SK-N-MC (cell line): ENCODE data around the gene DPYSL5.

Experiments
- DNase-seq: peaks from one replicate; pipeline ENCODE4 v3.0.0-alpha.2; 2011; ENCODE audit warnings: low read depth, low spot score
- H3K27ac ChIP-seq: fragments of 200-600 bp; sonication (generic); 2 replicates; pipeline ENCODE4 v1.5.1; 2016; ENCODE audit warnings: mixed run types
- H3K36me3 ChIP-seq: fragments of 200-600 bp; sonication (generic); 2 replicates; pipeline ENCODE4 v1.6.1; 2017; ENCODE audit warnings: antibody characterized with exemption, low read length, mixed read lengths; ENCODE audit not compliant: insufficient read depth
- H3K4me3 ChIP-seq: fragments of 200-600 bp; sonication (generic); 2 replicates; pipeline ENCODE4 v1.5.1; 2016
- H3K9ac ChIP-seq: fragments of 200-600 bp; sonication (generic); 2 replicates; pipeline ENCODE4 v1.8.0; 2017; ENCODE audit warnings: mixed run types, mixed read lengths; ENCODE audit not compliant: insufficient read length
- H3K9me3 ChIP-seq: fragments of 200-600 bp; sonication (generic); 2 replicates; pipeline ENCODE4 v1.6.1; 2017; ENCODE audit warnings: low read depth, mild to moderate bottlenecking, antibody characterized with exemption, low read length, moderate library complexity, mixed read lengths
- EZH2 ChIP-seq: fragments of 200-600 bp; sonication (generic); IDR thresholded peaks from one replicate; pipeline ENCODE4 v1.6.1; 2017; ENCODE audit warnings: antibody characterized with exemption
- FOXP2 ChIP-seq: optimal IDR thresholded peaks from 2 replicates; pipeline ENCODE3; 2011; ENCODE audit warnings: mild to moderate bottlenecking, moderate library complexity; ENCODE audit not compliant: insufficient read depth; ENCODE audit errors: extremely low read length, control extremely low read depth
- POLR2AphosphoS5 ChIP-seq: IDR thresholded peaks from 2 replicates; pipeline ENCODE4 v1.6.1; 2012; ENCODE audit warnings: mild to moderate bottlenecking, low read depth, low read length, borderline replicate concordance

Gene DPYSL5

DNA sequence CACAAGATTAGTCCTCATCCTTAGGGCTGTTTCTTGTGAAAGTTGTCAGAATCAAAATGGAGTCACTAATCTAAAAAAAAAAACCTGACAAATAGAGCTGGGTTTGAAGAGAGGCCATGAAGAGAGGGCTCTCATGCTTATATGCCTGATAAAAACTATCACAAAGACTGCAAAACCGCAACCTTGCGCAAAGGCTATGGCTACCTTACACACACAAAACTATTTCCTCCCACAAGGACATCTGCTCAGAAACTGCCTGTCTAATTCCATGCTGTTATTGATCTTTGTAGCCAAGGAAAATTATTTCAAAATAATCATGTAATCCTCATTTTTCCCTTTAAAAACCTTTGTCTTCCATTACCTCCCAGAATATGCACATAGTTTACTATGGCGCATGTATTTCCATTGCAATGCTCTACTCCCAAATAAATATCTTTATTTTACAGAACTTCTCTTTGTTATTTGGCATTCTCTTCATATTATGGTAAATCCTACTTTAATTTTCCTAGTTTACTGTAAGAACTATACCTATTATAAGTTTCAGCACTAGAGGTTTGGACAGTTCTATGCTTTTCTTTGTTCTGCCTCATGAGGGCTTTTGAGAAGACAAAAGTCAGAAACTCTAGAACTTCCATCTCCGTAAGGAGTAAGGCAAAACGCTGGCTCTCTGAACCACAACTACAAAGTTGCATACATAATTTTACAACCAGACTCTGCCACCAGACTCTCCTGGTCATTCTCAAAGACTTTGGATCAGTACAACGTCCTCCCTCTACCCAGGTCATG is 9.6 kb upstream of the DPYSL5 start:
- DNase-seq, result peak; percentile 28
- H3K36me3 ChIP-seq, result no peaks in the 10 kb centered on the region
- no peak for TF ChIP-seq EZH2
- no peak overlapping the region for H3K9ac ChIP-seq
- H3K27ac ChIP-seq, result no peak overlapping the region
- no peaks in the 10 kb centered on the region for H3K9me3 ChIP-seq
- no peak overlapping the region for H3K4me3 ChIP-seq

DNA sequence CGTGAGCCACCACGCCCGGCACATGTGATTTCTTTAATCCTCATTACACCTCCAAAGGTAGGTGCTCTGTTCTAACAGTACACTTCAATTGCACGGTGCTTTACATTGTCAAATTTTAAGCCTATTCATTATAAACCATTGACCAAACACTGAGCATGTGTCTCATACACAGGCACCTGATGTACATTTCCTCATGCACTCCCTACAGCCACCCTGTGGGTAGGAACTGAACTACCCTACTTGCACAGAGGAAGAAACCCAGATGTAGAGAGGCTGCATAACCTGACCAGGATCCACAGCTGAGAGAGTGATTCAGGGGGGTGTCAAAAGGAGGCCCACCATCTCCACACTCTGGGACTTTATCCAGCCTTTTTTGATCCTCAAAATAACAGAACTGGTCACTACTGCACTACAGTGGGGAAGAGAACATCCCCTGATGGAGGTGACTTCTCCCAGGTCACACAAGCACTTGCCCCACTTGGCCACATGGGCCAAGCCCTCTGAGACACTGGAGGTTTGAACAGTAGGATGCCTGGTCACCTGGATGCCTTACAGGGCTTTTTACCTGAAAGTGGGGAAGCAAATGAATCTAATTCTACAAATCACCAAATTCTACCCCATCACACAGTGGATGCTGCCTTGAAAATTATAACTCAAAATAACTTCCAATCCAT is 6.9 kb upstream of the DPYSL5 start:
- Histone ChIP-seq H3K27ac (no peak overlapping the region), H3K9ac (no peak overlapping the region), H3K4me3 (no peak overlapping the region), H3K9me3 (no peaks in the 10 kb centered on the region), H3K36me3 (no peaks in the 10 kb centered on the region)
- TF ChIP-seq EZH2 (no peak), FOXP2 (no peak), POLR2AphosphoS5 (no peak)
- no peak for DNase-seq

DNA sequence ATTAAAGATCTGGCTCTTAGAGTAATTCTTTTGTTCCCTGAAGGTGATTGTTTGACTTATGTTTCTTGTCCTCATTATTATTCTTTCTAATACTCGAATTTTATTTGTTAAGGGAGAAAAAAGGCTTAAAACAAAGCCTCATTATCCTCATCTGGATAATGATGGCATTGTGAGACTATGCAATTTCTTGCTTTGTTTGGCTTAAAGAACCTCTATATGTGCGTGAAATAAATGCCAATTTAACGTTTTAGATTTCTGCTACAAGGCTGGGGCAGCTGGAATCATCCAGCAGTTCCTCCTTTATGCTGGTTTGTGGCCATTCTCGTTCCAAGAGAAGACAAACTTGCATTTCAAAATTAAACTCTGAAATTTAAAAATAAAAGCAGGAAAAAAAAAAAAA is 4.9 kb upstream of the DPYSL5 start:
- no peak overlapping the region for H3K4me3 ChIP-seq
- H3K9me3 ChIP-seq, result no peaks in the 10 kb centered on the region
- H3K9ac ChIP-seq, result no peak overlapping the region
- H3K27ac ChIP-seq, result no peak overlapping the region
- no peak for DNase-seq
- TF ChIP-seq EZH2, result no peak
- TF ChIP-seq FOXP2, result no peak
- TF ChIP-seq POLR2AphosphoS5, result no peak
- no peaks in the 10 kb centered on the region for H3K36me3 ChIP-seq

DNA sequence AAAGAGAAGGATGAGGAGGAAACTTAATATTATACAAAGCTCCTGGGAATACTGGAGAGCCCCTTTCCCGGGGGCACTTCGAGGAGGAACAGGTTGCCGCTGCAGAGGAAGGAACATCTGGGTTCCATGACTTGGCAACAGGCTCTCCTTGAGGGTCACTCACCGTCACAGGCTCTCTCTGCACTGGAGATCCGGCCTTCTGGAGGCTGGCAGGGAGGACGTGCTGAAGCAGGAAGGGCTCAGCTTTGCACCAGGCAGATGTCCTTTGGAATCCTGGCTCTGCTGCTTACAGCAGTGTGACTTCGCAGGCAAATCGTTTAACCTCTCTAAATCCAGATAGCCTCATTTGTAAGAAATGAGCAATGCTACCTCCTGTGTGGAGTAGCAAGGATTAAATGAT is 2.9 kb upstream of the DPYSL5 start:
- DNase-seq, result no peak
- no peaks in the 10 kb centered on the region for H3K36me3 ChIP-seq
- TF ChIP-seq FOXP2 (no peak), POLR2AphosphoS5 (no peak), EZH2 (no peak)

DNA sequence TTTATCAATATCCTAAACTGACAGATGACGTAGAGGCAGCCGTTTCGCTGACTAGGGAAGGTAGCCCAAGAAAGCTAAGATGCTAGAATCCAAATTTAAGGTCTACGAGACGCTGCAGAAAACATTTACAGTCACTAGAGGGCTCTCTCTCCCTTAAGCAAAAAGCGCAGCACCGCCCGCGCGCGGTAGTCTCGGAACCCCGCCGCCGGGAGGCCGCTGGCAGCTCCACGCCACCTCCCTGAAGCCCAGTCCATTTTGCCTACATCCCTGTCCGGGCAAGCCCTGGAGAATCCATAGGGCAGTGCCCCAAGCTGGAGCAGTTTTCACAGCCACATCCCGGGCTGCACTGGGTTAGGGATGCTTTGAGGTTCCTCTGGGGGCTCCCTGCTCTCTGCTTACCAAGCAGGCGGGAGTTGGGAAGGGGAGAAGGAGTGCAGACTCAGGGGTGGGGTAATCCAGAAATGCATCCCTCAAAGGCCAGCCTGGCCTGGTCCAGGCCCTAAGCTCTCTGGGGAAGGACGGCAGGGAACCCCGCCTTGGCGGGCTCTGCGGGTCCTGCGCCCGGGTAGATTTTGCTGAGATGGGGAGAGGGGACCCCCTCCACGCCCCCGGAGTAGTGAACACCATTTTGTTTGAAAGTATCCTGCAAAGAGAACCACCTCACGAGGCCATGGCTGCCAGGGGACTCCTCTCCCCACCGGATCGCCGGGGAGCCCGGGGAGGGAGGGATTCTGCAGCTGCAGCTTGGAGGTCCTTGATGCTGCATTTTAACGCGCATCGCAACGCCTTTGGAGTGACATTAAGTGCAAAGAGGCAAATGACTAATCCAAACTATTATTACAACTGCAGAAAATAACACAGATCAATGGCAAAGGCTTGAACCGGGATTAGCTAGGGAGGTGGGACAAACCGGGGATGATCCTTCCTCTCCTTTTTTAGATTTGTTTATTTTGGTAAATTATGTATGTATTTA is 1.3 kb upstream of the DPYSL5 start:
- H3K4me3 ChIP-seq, result peak overlapping the region; percentile 96
- H3K9me3 ChIP-seq, result no peaks in the 10 kb centered on the region
- no peak overlapping the region for H3K9ac ChIP-seq
- DNase-seq, result peak; percentile 22
- no peak overlapping the region for H3K27ac ChIP-seq
- TF ChIP-seq EZH2 (no peak), POLR2AphosphoS5 (no peak), FOXP2 (no peak)
- H3K36me3 ChIP-seq, result no peaks in the 10 kb centered on the region

More for the DNA sequence above, 2.9 kb upstream of the DPYSL5 start:
- no peaks in the 10 kb centered on the region for H3K9me3 ChIP-seq
- no peak overlapping the region for H3K4me3 ChIP-seq
- H3K27ac ChIP-seq, result no peak overlapping the region
- no peak overlapping the region for H3K9ac ChIP-seq

DNA sequence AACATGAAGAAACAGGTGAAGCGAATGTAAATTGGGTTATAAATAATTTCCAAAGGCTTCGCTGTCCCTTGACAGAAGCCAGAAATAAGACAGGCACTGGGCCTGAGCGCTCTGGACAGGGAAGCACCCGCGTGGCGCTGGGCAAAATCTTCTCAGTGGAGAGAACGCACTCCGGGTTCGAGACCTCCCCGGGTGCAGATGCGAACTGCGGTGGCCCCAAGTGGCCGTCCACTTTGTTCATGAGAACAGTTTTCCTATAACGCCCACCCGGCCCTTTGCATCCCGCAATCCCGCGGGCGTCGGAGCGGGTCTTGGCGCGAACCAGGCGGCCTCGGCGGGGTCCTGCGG is 651 bp upstream of the DPYSL5 start:
- no peak for DNase-seq
- H3K4me3 ChIP-seq, result peak overlapping the region; percentile 96
- no peak overlapping the region for H3K27ac ChIP-seq
- TF ChIP-seq POLR2AphosphoS5 (no peak), EZH2 (no peak), FOXP2 (no peak)
- no peaks in the 10 kb centered on the region for H3K9me3 ChIP-seq
- H3K9ac ChIP-seq, result peak overlapping the region; percentile 63
- no peaks in the 10 kb centered on the region for H3K36me3 ChIP-seq

DNA sequence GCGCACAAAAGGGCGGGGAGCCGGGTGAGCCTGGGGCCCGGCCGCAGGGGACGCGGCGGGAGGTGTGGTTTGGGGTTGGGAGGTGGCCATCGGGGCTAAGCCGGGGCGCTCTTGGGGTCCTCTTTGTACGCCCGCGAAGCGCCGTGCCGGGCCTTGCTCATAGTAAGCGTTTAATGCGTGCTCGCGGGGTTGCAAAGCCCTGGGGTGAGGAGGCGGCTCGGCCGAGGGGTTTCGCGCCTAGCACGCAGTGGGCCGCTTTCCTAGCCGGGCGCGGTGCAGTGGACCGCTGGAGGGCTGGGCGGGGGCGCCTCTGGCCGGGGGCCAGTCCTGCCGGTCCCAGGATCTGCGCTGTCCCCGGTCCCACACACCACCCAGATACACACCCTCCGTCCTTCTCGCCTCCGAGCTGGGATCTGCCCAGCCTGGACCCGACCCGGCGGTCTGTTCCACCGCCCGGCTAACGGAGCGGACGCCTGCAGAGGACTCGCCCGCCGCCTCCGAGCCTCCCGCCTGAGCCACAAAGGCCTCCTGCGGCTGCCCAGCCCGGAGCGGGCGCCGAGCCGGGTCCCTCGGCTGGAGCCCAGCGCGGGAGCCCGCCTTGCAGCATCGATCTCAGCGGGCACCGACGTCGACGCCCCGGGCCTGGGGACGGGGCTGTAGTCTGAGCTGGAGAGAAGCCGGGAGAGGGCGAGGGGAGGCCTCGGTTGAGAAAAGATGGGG is 564 bp downstream of the DPYSL5 start:
- TF ChIP-seq POLR2AphosphoS5 (no peak), EZH2 (no peak)
- H3K9ac ChIP-seq, result peak overlapping the region; percentile 72
- H3K27ac ChIP-seq, result no peak overlapping the region
- no peaks in the 10 kb centered on the region for H3K9me3 ChIP-seq
- no peaks in the 10 kb centered on the region for H3K36me3 ChIP-seq
- peak overlapping the region; percentile 96 for H3K4me3 ChIP-seq
- no peak for DNase-seq
